DMS 273 (cell line): Measurements from ENCODE around the gene TBC1D10A.
A peak's percentile ranks its signal among the peaks of the same experiment; 100 is the strongest.

Source experiments
- DNase-seq: peaks from one replicate; lab custom pipeline; 2025; ENCODE audit not compliant: unreplicated experiment; lab: John Stamatoyannopoulos, UW

Gene TBC1D10A

GRCh38 chr22:30249049-30250038, 77.4 kb downstream of the TBC1D10A start:
- no peak for DNase-seq

DNA sequence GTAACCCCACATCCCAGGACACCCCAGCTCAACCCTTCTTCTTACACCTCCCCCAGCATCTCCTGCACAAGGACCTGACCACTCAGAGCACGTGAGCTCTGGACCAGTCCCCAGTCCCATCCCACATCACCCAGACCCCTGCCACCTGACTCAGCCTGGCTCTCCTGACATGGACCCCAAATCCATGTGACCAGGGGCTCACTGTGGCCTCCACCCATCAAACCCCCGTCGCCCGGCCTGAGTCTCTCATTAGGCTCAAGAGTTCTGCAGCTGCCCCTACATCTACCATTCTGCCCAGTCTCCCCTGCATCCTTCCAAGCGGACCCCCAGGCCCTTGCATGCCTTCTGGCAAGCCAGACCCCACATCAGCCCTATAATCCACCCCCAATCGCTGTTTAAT, 78.3 kb downstream of the TBC1D10A start:
- DNase-seq: no peak

- no peak for DNase-seq
Measured at GRCh38 chr22:30247974-30248373, 78.8 kb downstream of the TBC1D10A start.

GRCh38 chr22:30247561-30247960, 79.2 kb downstream of the TBC1D10A start:
- no peak for DNase-seq

GRCh38 chr22:30246814-30247376, 79.8 kb downstream of the TBC1D10A start:
- no peak for DNase-seq

GRCh38 chr22:30245985-30246813, 80.5 kb downstream of the TBC1D10A start, which contains the start of gene LIF:
TSS of gene LIF (minus strand) at chr22:30246759. CDS start at chr22:30246695, 64 bp downstream.
- peak; percentile 78 for DNase-seq

DNA sequence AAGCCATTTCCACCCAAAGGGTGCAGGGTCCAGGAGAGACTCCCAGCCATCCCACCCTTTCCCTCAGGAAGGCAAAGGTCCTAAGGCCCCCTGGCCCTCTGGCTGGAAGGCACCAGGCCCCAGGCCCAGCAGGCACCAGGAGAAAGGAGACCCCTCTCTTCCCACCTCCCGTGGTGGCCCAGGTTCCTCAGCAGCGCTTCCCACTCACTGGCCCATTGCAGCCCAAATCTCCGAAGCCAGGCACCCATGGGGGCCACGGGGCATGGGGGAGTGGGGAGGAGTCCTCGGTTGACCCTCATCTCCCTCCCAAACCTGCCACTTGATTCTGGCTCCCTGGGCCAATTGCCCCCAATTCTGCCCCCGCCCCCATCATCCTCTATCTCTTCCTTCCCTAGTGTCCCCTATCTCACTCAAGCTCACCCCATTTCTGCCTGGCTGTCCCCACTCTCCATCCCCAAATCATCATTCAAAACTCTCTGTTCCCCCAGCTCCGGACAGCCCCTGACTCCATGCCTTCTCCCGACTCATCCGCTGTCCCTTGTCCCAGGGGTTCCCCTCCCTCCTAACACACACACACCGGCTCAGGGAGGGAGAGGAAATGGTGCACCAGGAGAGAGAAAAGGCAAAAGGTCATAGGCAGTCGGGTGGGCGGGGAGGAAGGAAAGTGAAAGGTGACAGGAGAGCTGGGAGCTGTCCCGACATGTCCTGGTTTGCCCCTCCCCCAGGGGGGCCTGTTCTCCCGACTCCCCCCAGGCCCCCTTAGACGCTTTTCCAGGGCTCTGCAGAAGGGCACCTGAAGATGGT, 81.4 kb downstream of the TBC1D10A start:
- no peak for DNase-seq

DNA sequence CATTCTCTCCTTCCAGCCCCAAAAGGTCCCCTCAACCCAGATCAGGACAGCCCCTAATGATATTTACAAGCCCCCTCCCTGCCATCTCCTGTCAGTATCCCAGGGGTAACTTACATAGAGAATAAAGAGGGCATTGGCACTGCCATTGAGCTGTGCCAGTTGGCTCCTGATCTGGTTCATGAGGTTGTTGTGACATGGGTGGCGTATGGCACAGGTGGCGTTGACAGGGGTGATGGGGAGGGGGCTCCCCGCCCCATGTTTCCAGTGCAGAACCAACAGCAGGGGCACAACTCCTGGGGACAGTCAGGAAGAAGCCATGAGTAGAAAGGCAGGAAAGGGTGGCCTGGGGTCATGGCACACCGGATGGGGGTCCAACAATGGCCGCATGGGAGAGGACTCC, 82.1 kb downstream of the TBC1D10A start:
- DNase-seq: no peak

- DNase-seq: no peak
Measured at GRCh38 chr22:30244066-30244465, 82.7 kb downstream of the TBC1D10A start.

- DNase-seq: no peak
Measured at GRCh38 chr22:30243661-30244060, 83.1 kb downstream of the TBC1D10A start.
